GM21515 (cell line): ENCODE results near the gene MYH7B.

ENCODE experiments used
- ATAC-seq: cut with Tn5 transposase; IDR thresholded peaks from one replicate; pipeline ENCODE4 v1.9.1; 2021; ENCODE audit not compliant: unreplicated experiment

MYH7B gene

DNA sequence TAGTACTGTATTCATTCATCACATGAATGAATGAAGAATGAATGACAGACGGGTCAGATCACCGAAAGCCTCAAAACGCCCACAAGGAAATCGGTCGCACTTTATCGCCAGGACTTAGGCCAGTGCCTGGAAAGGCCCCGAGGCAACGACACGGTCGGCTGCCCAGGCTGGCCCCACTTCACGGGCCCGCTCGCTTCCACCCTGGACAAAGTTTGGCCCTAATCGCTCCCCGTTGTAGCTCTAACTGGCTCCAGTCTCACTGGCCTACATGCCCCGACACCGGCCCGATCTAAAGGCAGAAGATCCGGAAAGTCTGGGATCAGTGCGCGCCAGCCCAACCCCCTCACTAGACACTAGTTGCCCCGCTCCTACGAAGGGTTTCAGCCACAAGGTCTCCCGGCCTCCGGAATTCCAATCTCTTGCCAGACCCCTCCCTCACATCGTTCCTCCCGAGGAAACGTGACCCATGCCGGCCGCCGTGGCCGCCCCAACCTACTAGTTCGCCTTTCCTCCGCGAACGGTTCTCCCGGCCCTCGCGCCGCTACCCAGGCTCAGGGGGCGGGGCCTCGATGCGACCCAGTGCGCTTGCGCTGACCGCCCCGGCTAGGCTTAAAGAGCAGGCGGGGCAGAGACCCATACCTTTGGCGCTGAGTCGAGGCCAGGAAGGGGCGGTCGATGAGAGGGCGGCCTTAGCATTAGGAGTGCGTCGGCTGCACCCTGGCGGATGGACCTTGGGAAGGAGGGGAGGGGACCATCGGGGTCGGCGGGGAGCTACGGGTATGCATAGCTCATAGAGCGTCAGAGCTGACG is at the start of gene MYH7B, which contains the start of gene GSS:
Gene MYH7B, plus strand, starts transcription at position 638 of the 810 bp plus-strand sequence. CDS start 22,138 bp downstream, outside the sequence.
Gene GSS, minus strand, starts transcription at position 576 of the 810 bp plus-strand sequence. CDS start 3,954 bp downstream, outside the sequence.
- ATAC-seq, result peak; percentile 76

DNA sequence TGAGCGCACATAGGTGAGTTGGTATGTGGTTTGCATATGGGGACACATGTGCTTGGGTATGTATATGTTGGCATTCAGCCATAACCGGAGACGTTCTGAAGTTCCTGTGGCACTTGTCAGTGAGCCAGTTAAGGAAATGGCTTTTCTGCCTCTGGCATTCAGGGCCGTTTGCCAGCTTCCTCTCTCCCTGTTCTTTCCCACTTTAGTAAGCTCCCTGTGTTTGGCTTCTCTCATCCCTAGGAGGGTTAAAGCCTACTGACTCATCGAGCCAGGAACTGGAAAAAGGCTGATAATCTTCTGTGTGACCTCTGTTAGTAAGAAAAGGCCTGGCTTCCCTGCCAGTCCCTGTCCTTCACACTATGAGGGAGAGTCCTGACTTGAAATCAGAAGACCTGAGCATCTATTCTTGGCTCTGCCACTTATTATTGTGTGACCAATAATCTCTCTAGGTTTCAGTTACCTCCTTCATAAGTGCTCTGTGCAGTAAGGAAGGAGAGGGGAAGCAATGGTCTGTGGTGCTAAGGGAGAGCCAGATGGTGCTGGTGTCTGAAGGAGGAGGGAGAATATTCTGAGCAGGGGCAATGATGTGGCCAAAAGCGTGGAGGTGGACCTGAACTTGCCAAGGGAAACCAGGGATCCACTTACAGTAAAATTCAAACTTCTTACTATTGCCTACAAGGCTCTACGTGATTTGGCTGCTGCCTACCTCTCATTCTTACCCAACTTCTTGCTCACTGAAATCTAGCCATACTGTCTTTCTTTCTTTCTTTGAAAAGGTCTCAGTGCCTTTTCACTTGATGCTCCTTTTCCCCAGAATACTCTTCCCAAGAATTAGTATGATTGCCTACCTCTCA is 47.8 kb upstream of the MYH7B start:
- ATAC-seq, result no peak

DNA sequence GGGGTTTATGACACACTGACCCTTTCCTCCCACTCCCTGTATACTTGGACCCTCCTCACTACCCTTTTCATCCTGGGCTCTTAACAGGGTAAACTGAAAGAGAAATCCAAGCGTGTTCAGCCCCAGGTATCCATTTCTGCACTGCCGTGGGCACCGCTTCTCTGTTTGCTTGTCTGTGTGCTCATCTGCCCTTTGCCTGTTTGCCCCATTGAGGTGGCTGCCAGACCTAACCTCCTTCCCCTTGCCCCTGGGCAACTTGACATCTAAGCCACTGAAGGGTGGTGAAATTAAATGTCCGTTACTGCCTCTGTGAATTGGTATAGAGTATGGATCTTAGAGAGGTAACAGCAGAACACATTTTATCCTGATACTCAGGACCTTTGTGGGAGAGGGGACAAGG is 40.5 kb upstream of the MYH7B start:
- no peak for ATAC-seq

DNA sequence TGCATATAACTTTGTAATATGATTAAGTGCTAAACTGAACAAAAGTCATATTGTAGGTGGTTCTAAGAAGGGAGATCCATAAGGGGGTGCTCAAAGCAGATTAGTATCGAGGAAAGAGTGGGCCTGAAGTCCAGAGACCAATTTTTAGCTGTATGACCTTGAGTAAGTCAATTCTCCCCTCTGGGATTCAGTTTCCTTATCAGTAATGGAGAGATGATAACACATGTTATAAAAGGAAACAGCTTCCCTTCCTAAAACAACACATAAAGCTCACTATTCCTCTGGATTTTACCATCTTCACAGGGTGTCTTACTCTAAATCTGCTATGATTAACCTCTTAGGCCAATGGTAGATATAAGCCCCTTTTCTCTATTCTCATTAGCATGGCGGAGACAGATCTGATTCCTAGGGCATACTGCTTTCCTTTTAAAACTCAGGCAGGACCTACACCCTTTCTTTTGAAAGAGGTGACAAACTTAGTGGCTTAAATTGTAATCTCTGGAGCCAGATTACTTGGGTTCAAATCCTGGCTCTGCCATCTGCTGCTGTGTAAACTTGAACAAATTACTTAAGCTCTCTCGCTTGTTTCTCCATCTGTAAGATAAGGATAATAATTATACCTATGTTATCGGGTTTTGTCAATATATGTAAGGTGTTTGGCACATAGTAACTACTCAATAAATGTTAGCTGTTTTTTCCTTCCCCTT is 39.8 kb upstream of the MYH7B start:
- no peak for ATAC-seq

DNA sequence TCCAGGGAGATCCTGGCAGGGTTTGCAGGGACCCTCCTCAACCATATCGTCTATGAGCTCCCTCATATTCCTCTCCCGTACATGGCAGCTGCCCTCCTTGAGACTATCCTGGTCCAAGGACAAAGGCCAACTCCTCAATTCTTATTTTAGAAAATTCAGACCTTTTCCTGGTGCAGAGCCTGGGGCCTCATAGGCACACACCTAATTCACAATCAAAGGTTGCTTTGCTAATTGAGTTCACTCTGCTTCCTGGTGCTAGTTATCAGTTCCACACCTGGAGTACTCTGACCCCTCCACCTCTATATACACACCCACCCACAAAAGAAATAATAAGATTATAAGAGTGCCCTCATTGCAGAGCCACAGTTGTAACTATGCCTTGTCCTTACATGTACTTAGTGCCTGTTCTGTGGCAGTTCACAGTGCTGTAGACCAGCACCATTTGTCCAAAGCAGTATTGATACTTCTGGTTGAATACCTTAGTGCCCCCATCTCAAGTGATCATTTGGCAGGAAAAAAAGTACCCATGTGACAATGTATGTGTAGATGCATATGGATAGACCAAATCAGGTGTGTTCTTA is 38.8 kb upstream of the MYH7B start:
- no peak for ATAC-seq

DNA sequence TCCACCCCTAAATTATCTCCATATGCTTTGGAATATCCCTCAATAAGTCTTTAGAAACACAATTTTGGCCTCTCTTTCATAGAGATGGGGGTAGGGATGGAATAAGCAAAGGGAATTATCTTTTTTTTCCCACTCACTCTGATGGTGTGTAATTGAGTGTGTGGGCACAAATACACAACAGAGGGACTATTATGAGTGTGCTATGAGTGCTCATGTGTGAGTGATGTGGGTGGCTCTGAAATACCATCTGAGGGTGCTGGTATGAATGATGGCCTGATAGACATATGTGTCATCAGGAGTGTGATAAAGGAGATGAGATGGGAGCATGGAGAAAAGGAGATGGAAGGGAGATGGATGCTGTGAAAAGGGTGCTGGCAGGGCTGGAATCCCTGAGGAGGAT is 35.6 kb upstream of the MYH7B start:
- no peak for ATAC-seq

DNA sequence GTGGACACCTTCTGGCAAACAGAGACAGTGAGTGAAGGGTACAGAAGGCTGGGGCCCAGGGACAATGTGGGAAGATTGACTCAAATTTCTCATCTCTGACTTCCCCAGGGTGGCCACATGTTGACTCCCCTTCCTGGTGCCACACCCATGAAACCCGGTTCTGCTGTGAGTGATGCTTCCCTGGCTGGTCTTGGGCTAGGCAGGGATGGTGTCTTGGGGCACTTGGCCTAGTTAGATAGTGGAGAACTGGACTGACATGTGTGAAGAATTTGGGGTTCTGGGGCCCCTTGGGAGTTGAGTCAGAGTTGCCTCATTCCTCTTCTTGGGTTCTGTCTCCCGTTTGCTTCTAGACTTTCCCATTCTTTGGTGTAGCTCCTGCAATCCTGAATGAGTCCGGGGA is 34.2 kb upstream of the MYH7B start:
- no peak for ATAC-seq

DNA sequence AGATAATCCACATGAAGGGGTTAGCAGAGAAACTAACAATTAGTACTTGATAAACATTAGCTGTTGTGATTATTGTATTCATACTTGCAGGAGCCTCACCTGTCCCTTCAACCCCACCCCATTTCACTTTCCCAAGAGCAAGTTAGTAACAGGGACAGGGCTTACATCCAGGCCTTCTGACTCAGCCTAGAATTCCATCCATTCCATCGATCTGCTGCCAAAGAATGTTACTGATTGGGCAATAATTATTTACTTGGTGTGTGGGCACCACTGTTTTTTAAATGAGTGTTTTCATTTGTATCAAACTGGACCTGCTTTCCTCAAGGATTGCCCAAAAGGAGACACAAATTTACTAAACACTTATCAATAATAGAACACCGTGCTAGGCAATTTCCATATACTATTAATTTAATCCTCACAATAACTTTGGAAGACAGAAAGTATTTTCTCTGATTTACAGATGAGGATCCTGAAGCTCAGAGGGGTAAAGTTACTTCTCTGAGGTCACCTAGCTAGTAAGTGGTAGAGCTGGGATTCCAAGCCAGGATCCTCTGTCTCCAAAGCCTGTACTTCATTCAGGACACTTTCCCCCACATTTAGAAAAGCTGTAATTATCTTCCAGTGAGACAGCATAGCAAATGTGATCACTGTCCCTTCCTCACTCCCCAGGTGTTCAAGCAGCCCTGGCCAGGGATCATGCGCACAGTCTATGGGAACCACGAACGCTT is 32.9 kb upstream of the MYH7B start:
- ATAC-seq, result no peak

DNA sequence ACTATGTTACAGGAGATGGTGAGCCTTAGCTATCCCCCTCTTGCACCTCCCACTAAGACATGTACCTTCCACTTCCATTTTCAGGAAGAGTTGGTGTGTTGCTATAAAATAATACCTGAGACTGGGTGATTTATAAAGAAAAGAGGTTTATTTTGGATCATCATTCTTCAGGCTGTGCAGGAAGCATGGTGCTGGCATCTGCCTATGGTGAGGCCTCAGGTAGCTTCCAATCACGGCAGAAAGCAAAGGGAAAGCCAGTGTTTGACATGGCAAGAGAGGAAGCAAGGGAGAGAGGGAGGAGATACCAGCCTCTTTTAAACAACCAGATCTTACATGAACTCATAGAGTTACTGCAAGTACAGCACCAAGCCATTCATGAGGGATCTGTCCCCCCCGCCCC is 32.3 kb upstream of the MYH7B start:
- no peak for ATAC-seq

DNA sequence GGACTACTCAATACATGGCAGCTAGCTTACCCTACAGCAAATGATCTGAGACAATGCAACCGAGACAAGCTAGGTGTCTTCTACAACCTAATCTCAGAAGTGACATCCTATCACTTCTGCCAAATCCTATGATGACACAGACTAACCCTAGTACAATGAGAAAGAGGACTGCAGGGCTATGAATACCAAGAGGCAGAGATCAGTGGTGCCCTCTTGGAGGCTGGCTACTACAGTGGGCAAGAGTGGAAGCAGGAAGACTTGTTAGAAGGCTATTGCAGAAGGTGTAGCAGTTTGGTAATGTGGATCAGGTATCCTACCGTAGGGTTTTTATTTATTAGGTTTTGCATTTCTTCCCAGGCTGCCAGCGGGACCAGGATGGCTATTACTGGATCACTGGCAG is 30.3 kb upstream of the MYH7B start:
- no peak for ATAC-seq

DNA sequence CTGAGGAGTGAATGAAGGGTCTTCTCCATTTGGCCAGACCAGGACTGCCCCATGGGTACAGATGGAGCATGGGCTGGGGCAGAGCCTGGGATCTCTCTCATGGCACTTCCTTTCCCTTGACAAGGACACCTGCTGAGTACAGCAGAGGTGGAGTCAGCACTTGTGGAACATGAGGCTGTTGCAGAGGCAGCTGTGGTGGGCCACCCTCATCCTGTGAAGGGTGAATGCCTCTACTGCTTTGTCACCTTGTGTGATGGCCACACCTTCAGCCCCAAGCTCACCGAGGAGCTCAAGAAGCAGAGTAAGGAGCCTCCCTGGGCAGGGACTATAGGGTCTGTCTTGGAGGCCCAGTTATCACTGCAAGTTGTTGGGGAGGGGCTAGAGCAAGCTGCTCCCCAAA is 29.7 kb upstream of the MYH7B start:
- no peak for ATAC-seq

DNA sequence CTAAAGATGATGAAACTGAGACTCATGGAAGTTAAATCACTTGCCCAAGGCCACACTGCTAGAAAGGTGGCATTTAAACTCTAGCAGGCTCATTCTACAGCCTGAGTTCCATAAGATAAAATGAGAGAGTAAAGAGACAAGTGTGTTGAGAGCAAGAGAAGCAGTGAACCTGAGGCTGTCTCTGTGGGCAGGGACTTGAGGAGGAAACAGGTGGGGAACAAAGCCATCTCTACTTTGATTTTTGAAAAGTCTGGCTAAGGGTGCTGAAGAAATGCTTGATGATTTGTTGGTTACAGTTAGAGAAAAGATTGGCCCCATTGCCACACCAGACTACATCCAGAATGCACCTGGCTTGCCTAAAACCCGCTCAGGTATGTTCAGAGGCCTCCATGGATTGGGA is 29.1 kb upstream of the MYH7B start:
- ATAC-seq, result no peak

DNA sequence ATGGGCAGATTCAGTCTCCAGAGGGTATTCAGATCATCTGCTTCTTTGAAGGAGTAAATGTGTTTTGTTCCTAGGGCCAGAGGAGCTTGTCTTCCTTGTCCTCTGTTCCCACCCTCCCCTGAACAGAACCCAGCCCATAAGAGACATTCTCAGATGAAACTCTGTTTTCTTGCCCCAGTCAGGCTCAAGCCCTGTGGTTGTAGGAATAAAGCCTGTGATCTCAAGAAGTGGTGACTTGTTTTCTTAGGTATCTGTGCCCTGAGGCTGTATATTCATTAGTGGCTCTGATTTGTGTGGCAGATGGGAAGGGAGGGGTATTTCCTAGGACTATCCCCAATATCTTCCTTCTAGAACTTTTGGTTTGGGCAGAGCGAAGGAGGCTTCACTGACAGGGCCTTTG is 27.9 kb upstream of the MYH7B start:
- ATAC-seq, result no peak

DNA sequence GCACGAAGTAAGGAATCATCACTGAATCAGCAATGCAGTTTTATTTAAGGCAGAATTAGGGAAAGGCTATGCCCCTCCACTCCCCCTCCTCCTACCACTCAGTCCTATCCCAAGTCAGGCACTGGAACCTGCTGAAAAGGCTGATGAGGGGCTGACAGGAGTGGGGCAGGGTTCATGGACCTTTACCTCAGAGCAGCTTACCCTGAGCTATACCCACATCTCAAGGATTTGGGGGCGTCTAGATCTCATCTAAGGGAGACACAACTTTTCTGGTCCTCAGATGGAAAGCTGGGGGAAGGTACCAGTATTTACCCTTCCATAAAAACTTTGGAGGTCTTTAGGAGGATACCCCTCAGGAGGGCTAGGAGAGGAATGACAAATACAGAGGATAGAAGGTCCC is 27.3 kb upstream of the MYH7B start:
- ATAC-seq, result no peak

DNA sequence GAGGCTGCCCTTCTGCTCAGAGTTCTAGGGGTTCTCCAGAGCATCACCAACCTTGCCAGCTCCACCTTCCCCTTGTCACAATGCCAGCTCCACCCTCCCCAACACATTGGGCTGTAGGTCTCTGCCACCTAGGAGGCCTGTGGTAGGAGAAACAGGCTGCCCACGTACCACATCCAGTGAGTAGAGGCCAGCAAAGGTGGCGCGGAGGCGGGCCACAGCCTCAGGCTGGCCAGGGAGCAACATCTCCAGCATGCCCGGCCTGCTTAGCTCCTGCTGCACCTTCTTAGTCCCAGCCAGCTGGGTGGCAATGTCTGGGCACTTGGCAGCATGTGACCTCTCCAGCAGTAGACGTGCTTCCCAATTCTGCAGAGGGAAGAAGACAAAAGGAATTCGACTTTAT is 23.9 kb upstream of the MYH7B start:
- no peak for ATAC-seq

DNA sequence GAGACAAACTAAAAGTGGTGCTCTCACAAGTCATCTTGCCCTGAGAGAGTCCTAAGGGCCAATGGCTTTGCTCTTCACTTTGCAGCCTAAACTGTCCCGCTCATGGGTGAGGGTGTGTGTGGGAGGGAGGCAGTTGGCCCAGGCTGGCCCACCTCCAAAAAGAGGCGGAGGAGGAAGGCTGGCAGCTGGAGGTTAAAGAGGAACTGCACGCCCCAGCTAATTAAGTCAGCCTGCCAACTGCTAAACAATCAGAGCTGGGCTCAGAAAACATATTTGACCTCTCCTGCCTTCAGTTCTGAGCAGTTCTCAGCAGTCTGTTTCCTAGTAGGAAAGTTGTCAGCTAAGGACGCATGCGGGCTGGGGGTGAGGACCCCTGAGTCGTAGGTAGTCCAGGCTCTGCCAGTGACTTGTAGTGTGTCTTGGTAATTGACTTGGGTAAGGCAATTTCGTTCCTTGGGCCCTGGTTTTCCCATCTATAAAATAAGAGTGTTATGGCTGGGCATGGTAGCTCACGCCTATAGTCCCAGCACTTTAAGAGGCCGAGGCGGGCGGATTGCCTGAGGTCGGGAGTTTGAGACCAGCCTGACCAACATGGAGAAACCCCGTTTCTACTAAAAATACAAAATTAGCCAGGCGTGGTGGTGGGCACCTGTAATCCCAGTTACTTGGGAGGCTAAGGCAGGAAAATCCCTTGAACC is 17.1 kb upstream of the MYH7B start:
- no peak for ATAC-seq

DNA sequence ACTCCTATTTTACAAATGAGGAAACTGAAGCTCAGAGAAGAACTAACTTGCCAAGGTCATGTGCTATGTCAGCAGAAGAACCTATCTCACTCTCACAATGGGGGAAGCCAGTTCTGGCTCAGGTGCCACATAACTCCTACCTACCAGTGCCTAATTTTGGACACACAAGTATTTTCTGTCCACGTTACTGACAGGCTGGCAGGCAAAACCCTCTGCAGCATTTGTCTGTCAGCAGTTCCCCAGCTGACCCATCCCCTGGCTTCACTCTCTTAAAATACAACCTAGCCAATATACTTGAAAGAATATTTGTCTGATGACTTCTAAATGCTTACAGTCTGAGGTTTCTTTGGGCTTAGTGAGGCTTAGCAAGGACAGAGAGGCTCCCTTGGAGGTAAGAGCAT is 15.6 kb upstream of the MYH7B start:
- ATAC-seq, result no peak

DNA sequence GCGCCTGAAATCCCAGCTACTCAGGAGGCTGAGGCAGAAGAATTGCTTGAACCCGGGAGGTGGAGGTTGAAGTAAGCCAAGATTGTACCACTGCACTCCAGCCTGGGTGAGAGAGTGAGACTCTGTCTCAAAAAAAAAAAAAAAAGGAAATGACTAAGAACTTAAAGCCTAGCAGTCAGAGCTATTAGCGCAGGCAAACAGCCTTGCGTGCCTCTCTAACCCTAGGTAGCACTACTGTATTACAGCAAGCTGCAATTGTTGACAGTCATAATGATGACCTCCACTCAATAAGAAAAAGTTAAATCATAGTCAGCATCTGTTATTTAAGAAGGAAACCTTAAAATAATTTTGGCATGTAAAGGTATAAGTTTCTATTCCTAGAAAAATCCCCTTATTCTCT is 14.4 kb upstream of the MYH7B start:
- ATAC-seq, result no peak

DNA sequence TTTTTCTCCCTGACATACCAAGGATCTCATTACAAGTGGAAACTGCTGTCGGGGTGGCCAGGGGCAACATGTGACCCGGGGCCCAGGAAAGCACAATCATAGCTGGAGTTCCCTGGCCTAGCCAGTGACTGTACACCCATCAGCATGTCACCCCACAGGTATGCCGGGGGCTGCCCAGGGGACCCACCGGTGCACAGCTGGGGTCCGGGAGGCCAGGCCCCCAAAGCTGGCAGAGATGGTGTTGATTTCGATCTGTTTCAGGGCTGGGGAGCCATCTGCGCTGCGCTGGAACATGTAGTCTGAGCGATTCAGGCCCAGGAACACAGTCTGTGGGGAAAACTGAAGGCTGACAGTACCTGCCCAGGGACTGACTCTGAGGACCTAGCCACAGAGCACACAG is 13.4 kb upstream of the MYH7B start:
- no peak for ATAC-seq
